Measurements from ENCODE around the gene PPP1CC.
"Not testable (repeated sequence)": the region's sequence is repeated elsewhere in the genome, so short reads cannot be mapped to it uniquely, and the experiment has no call there.

Gene PPP1CC
- total RNA-seq: 189 to 210 (median 194) reads per million in 4 experiments

DNA sequence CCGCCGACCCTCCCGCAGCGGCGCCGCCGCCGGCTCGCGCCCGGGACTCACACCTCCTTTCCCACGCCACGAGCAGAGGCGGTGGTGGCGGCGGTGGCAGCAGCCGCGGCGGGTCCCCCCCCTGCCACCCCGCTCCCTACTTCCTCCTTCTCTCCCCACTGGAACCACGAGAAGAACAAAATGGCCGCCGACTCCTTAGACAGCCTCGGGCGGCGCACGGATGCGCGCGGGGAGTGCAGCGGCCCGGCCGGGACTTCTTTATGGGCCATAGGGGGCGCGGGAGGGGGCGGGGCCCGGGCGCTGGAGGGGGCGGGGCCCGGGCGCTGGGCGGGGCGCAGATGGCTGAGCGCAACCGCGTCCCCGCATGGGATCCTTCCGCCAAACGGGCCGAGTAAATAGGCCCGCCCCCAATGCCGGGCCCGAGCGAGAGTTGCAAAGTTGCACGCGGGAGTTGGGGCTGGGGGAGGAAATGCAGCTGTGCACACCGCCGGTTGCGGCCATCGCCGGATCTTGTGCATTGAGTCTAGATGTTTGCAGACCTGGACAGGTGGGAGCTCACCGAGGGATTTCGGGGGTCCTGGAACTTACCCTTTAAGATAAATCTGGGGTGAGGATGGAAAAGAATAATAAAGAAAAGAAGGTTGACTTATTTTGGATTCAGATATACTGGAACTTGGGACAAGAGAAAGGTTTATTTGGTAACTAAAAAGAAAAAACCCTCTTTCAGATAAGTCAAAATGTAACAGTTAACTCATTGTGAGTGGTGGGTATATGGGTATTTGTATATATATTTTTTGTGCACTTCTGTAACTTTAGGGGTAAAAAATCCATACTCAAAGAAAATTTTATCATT lies at the start of gene PPP1CC:
PPP1CC (minus strand) TSS at position 174 of the 853 bp plus-strand sequence. CDS start 184 bp downstream, outside the sequence.
- DNase-seq: peak; percentile 92

DNA sequence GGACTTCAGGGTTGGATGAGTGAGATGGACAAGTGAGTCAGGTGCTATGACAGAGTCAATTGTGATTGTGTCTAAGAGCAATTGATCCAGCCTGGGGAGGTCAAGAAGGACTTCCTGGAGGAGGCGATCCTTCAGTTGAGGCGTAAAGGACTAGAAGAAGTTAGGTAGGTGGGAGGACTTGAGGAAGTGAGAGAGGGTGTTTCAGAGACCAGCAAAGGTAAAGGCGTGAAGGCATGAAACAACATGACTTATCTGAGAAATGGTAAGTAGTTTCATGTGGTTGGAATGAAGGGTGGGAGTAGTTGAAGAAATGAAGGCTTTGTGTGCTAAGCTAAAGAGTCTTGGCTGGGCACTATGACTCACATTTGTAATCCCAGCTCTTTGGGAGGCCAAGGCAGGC lies 48.9 kb upstream of the PPP1CC start:
- no peak for DNase-seq

DNA sequence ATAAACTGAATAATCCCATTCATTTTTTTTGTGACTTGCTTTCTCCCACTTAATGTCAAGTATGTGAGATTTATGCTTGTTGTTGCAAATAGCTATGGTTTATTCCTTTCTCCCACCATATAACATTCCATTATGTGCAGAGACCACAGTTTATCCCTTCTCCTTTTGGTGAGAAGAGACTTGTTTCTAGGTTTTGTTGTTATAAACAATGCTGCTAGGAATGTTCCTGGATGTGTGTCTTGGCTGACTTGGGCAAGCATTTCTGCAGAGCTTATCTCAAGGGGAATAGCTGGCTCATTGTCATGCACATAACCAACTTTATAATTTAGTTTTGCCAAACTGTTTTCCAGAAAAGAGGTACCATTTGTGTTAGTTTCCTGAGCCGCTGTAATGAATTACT lies 47.6 kb upstream of the PPP1CC start:
- DNase-seq: no peak

DNA sequence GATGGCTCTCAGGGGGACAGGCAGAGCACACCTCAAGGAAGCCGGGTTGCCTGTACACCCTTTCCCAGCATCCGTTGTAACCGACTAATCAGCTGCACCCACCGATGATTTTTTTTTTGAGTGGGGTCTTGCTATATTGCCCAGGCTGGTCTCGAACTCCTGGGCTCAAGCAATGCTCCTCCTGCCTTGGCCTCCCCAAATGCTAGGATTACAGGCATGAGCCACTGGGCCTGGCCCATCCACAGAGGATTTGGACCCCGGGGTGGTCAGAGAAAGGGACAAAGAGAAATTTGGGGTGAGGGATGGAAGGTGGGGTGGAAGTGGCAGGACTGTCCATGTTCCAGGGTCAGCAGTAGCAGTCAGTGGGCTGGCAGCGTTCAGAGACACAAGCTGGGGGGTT lies 43.3 kb upstream of the PPP1CC start:
- DNase-seq: no peak

DNA sequence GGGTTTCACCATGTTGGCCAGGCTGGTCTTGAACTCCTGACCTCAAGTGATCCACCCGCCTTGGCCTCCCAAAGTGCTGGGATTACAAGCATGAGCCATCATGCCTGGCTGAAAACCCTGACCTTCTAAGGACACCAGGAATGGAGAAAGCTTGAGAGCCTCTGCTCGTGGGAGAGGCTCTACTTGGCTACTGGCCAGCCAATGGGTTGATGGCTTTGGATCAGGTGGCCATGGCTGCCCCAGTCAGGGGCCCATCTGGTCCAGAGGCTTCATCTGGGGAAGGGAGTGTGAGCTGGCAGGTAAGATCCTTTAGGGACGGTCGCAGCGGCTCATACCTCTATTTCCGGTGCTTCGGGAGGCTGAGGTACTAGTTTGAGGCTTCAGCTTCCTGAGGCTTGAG lies 42.5 kb upstream of the PPP1CC start:
- no peak for DNase-seq

DNA sequence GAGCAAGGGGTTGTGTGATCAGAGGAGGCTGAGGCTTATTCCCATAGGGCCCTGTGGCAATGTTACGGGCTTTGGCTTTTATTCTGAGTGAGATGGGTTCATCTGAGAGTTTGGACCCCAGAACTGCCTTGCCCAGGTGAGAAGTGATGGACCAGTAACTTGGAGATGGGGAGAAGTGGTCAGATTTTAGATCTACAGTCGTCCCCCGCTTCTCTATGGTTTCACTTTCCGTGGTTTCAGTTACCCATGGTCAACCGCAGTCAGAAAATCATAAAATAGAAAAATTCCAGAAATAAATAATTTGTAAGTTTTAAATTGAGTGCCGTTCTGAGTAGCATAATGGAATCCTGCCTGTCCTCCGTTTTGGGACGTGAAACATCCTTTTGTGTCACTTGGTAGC lies 40.2 kb upstream of the PPP1CC start:
- no peak for DNase-seq

DNA sequence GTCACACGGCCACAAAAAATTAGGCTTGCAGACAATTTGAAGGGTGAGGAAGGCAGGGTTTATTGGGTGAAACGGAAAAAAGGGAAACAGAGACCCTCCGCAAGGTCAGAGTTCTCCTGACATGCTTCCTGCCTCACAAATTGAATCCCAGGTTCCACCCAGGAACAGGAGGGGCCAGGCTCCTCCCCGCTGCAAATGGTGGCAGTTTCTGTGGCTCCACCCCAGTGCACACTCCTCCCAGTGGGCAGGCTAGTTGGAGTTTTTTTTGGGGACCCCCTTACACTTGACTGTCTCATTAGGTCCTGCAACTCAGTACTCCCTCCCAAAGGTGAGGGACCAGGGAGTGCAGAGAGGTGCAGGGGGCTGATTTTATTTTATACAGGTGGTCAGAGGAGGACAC lies 39.4 kb upstream of the PPP1CC start:
- DNase-seq: no peak

DNA sequence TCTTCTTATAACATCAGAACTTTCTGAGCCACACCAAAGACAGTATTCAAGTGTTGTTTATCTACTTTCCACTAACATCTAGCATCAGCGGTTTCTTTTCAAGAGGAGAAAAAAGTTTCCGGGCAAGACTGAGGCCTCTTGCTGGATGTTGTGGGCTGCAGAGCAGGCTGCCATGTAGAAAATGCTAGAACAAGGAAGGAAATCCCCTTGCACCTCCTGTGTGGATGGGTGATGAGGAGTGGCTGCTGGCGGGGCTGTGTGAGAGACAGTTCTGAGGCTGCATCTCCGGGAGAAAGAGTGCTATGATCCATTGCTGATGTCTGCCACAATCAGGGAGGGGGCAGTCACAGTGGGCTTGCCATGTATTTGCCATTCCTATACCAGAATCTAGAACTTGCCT lies 37.8 kb upstream of the PPP1CC start:
- DNase-seq: no peak

DNA sequence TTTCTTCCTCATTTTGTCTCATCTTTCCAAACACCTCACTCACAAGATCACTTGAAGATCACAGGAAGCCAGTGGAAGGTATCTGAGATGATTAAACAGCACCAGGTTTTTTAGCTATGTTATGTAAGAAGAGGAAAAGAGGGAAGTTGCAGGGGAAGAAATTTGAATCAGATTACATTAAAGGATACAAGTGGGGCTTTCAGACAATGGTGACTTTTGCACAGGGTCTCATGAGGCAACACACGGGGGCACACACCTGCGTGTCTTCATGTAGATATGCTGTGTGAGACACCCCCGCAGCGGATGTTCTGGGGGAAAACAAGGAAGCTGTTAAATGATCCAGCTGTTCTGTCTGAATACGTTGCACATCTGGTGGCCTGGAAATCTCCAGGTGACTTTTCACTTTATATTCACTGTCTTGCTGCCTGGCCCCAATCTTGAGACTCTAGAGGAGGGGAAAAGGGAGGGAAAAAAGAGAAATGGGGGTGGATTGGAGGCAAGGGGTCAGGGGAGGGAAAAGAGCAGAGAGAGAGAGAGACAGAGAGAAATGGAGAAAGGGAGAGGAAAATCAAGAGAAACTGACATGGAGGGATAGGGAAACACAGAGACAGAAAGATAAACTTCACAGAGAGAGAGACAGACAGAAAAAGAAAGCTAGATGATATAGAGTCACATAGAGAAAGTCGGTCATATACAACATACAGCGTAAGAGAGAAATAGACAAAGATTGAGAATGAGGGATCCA lies 36.3 kb upstream of the PPP1CC start:
- no peak for DNase-seq

DNA sequence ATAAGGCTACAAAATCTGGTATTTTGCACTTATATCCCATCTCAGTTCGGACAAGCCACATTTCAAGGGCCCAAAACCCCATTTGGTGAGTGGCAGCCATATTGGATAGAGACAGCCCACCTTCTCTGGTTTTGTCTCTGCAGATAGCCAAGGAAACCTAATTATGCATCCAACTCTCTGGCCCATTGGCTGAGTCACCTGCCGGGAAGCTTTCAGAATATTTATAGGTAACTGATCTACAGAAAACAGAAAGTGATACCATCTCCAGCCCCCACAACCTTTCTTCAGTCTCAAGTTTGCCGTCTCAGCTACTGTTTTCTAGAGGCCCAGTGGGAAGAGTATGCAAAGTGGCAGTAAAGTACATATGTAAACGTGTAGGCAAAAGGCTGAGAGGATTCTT lies 33.7 kb upstream of the PPP1CC start:
- no peak for DNase-seq

DNA sequence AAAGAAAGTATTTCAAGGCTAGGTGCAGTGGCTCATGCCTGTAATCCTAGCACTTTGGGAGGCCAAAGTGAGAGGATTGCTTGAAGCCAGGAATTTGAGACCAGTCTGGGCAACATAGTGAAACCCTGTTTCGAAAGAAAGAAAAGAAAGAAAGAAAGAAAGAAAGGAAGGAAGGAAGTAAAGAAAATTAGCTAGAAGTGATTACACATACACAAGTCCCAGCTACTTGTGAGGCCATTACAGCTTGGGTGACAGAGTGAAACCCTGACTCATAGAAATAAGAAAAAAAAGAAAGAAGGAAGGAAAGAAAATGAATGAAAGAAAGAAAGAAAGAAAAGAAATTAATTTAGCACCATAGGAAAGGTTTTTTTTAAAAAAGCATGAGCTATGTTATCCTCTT lies 33.3 kb upstream of the PPP1CC start:
- no peak for DNase-seq

DNA sequence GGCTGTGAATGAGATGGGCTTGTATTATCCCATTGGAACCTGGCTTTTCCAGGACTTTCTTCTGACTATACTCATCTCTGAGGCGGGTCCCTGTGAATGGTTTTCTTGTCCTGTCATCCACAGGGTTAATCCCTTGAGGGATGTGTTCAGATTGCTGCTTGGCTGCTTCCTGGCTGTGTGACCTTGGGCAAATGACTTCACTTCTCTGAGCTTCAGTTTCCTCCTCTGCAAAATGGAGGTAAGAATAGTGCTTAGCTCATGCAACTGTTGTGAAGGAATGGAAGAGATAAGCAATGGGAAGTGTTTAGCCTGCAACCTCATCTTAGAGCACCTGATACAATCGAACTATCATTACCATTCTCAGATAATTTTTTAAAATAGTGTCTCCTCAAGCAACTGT lies 32.1 kb upstream of the PPP1CC start:
- no peak for DNase-seq

DNA sequence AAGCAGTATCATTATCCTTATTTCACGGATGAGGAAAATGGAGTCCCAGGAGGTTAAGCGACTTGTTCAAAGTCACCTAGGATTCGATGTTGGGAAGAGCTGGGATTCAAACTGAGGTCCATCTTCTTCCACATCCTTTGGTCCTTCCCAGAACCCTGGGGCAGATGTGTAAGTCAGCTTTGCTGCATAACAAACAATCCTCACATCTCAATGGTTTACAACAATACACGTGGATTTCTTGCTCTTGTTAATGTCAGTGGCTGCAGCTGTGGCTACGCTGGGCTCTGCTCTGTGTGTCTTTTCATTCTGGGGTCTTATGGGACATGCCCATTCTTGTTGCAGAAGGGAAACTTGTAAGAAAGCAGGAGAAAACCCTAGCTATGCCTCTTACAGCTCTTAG lies 26.3 kb upstream of the PPP1CC start:
- DNase-seq: no peak

DNA sequence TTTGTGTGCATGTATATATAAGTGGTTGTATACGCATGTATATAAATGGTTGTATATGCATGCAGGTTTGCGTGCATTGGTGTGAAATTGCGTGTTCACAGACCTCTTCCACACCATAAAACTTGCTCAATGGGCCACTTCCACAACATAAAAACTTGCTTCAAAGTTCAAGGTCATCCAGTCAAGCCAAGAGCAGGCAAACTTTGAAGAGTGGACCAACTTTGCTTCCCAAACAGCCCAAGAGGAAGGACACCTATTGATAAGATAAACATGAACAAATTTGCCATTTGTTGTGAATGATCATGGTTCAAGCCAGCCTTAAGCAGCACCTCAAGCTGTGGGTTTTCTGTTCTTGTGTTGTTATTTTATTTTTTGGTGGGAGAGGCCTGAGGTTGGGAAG lies 25.2 kb upstream of the PPP1CC start:
- no peak for DNase-seq

DNA sequence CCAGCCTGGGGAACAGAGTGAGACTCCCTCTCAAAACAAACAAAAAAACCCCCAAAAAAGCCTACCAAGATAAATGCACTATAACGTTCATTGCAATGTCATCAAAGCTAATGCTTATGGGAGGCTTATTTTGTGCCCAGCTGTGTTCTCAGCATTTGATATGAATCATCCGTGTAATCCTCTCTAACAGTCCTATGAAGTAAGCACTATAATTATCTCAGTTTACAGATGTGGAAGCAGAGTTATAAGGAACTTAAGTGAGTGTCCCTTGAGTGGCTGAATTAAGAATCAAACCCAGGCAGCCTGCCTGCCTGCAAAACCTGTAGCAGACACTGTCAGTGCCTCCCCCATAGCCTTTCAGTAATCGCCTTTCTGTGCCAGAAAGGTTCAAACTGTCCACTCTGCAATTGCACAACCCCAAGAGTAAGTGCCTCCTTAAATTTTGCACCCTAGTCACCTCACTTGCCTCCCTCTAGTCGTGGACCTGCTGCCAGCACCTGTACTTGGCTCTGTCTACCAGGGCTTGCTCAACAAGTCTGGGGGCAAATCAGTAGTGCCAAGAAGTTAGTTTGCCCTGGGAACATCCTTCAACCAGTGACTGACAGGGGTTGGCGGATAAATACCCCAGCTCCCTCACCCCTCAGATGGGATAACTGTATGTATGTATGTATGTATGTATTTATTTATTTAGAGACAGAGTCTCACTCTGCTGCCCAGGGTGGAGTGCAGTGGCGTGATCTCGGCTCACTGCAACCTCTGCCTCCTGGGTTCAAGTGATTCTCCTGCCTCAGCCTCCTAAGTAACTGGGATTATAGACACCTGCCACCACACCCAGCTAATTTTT lies 23.8 kb upstream of the PPP1CC start:
- no peak for DNase-seq

DNA sequence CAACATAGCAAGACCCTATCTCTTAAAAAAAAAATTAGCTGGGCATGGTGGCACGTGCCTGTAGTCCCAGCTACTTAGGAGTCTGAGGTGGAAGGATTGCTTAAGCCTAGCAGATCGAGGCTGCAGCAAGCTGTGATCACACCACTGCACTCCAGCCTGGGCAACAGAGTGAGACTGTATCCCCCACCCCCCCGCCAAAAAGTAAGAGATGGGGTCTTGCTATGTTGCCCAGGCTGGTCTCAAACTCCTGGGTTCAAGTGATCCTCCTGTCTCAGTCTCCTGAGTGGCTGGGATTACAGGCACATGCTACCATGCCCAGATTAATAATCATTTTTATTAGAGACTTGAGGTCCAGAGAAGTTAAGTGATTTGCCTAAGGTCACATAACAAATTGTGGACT lies 22.9 kb upstream of the PPP1CC start:
- DNase-seq: not testable (repeated sequence)

DNA sequence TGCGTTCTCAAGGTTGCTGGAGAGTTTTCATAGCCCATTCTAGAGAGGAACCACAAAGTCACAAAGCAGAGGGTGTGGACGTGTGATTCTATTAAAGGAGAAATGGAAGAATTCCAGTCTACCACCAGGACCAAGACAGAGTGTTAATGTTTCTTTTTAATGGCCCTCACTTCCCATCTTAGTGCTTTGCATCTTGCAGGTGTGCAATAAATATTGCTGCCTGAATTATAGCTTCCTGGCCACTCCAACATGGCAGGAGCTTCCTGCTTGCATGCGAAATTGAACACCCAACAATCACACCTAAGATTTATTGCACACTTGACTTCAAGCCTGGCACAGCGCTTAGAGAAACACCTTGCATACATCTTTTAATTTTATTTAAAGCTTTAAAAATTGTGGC lies 22.4 kb upstream of the PPP1CC start:
- DNase-seq: no peak

DNA sequence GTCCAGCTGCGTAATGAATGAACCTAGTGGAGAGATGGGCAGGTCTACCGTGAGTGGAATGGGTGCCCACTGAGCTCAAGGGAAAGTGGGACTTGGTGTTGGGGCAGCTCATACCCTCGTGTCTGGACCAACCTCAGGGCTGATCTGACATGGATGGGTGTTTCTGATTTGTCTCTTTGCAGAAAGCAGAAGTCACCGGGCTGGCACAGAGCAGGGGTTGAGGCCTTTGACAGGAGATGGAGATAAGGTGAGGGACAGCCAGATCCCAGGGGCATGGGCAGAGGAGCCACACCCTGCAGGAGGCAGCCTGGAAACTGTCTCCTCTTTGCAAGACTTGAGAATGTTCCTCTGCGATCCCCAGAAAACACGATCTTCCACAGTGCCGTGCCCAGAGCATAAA lies 20.9 kb upstream of the PPP1CC start:
- DNase-seq: no peak

DNA sequence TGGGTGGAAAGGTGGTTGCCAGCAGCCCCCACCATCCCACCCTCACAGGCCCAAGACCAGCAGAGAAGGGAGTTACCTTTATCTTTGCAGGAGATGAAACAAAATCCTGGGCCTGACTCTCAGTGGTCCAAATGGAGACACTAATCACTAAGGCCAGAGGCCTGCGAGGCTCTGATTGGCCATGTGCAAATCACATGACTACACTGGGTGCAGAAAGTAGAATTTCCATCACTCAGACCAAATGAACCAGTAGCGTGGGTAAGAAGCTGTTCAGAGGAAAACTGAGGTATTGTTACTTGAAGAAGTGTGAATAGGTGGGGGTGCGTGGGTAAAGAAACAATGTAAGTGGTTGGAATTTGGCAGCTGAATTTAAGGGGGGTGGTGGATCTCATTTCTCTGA lies 20.2 kb upstream of the PPP1CC start:
- DNase-seq: no peak

DNA sequence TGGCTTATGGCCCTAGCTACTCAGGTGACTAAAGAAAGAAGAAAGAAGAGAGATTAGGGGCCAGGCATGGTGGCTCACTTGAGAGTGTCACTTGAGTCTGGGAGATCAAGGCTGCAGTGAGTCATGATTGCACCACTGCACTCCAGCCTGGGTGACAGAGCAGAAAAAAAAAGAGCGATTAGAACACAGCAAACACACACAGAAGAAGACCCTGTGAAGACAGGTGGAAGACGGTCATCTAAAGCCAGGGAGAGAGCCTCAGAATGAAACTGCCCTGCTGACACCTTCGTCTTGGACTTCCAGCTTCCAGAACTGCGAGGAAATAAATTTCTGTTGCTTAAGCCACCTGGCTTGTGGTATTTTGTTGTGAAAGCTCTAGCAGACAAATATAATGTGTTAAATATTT lies 17.5 kb upstream of the PPP1CC start:
- no peak for DNase-seq

DNA sequence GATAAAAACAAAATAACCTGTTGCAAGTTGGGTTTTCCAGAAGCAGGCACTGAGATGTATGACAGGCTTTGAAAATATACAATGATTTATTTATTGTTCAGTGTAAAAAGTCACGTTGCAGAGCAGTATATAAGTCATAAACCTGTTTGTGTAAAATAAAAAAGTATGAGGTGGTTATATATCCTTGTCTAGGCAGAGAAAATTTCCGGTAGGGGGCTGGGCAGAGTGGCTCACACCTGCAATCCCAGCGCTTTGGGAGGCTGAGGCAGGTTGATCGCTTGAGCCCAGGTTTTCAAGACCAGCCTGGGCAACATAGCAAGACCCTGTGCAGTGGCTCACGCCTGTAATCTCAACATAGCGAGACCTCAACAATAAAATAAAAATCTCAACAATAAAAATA lies 16.2 kb upstream of the PPP1CC start:
- DNase-seq: no peak

DNA sequence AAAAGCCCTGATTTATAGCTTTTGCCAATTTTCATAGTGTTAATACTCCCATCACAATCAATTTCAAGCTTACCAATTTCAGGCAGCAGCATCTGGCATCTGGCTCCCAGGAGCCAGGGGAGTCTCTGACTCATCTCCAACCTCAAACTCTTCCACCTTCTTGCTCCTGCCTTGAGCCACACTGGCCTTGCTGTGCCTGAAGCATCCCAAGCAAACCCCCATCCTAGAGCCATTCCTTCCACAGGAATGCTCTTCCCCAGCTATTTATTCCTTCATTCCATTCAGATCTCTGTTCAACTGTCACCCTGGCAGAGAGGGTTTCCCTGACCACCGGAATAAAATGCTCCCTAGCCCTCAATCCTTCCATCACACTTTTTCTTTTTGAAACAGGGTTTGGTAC lies 13.9 kb upstream of the PPP1CC start:
- DNase-seq: no peak

DNA sequence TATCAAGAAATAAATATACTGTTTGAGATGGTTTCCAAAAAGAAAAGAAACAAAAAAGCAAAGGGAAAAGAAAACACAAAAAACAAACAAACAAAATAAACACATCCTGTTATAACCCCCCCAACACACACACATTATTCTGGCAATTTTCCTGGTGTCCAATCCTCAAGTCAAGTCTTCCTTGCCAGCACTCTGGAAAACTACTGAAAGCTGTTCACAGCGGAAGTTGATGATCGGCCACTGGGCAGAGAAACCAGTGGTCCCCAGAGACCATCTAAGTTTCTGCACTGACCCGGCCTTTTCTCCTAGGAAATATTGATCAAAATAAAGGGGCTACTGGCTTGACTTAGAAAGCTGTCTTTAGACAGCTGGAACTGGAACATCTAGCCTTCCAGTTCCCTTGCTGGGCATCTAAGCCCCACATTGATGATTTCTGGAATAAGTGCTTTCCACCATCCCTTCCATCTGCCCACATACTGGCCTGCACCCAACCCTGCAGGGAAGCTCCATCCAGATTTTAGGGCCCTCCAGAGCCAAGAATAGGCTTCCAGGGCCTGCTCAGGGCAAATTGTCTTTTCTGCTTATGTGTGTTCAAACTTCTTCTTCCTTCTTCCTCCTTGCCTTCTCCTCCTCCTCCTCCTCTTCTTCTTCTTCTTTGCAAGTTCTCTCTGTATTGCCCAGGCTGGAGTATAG lies 11.6 kb upstream of the PPP1CC start:
- no peak for DNase-seq
